Coronary artery (tissue), 2 donors: ENCODE data around the gene TTLL13.
"Not testable (repeated sequence)": the region's sequence is repeated elsewhere in the genome, so short reads cannot be mapped to it uniquely, and the experiment has no call there.

Experiments used
- DNase-seq: peaks from one replicate; pipeline ENCODE4 v3.0.0-alpha.2; 2017; ENCODE audit warnings: low spot score
- H3K27ac ChIP-seq, 2 donors: fragments of 200-600 bp; sonication (generic); one replicate each; pipeline ENCODE4 v1.5.1; 2016 to 2019
- H3K4me3 ChIP-seq: fragments of 200-600 bp; sonication (generic); 2 replicates; pipeline ENCODE4 v1.5.1; 2016; ENCODE audit warnings: mild to moderate bottlenecking, moderate library complexity
- TF ChIP-seq, protein P1 (sequence below): fragments of 200-600 bp; sonication (generic); IDR thresholded peaks from one replicate; pipeline ENCODE4 v1.5.1; 2019; ENCODE audit warnings: antibody characterized with exemption

TTLL13 gene

DNA sequence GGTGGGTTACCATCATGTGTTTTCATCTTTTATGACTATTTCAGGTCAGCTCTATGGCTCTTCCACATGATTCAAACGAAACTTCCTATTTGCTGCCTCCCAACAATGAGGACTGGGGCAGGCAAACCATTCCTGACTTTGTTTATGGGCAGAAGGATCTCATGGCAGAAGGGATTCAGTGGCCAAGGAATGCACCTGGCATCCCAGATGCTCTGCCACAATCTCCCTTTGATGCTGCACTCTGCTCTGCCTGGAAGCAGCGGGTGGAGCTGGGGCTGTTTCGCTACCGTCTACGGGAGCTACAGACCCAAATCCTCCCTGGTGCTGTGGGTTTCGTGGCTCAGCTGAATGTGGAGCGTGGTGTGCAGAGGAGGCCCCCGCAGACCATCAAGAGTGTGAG is 8.5 kb upstream of the TTLL13 start:
- Histone ChIP-seq H3K4me3 (no peak overlapping the region), H3K27ac (no peak overlapping the region)
- no peak for DNase-seq
- TF ChIP-seq, protein P1, sequence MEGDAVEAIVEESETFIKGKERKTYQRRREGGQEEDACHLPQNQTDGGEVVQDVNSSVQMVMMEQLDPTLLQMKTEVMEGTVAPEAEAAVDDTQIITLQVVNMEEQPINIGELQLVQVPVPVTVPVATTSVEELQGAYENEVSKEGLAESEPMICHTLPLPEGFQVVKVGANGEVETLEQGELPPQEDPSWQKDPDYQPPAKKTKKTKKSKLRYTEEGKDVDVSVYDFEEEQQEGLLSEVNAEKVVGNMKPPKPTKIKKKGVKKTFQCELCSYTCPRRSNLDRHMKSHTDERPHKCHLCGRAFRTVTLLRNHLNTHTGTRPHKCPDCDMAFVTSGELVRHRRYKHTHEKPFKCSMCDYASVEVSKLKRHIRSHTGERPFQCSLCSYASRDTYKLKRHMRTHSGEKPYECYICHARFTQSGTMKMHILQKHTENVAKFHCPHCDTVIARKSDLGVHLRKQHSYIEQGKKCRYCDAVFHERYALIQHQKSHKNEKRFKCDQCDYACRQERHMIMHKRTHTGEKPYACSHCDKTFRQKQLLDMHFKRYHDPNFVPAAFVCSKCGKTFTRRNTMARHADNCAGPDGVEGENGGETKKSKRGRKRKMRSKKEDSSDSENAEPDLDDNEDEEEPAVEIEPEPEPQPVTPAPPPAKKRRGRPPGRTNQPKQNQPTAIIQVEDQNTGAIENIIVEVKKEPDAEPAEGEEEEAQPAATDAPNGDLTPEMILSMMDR = no peak

DNA sequence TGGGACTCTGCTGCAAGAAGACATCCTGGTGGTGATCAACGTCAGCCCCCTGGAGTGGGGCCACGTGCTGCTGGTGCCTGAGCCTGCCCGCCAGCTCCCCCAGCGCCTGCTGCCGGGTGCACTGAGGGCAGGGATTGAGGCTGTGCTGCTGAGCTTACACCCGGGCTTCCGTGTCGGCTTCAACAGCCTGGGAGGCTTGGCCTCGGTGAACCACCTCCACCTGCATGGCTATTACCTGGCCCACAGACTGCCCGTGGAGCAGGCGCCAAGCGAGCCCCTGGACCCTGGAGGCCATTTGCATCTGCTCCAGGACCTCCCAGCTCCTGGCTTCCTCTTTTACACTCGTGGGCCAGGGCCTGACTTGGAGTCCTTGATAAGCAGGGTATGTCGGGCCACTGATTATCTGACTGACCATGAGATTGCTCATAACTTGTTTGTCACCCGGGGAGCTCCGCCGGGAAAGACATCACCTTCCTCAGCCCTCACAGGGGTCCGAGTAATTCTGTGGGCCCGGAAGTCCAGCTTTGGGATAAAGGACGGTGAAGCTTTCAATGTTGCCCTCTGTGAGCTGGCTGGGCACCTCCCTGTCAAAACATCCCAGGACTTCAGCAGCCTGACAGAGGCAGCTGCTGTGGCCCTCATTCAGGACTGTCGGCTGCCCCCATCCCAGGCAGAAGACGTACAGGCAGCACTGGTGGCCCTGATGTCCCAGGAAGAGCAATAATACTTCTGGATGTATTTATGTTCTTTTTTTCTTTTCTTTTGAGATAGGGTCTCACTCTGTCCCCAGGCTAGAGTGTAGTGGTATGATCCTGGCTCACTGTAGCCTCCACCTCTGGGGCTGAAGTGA is 7.8 kb upstream of the TTLL13 start:
- DNase-seq = no peak
- no peak overlapping the region for H3K4me3 ChIP-seq
- H3K27ac ChIP-seq = no peak overlapping the region
- TF ChIP-seq, protein P1 = no peak

DNA sequence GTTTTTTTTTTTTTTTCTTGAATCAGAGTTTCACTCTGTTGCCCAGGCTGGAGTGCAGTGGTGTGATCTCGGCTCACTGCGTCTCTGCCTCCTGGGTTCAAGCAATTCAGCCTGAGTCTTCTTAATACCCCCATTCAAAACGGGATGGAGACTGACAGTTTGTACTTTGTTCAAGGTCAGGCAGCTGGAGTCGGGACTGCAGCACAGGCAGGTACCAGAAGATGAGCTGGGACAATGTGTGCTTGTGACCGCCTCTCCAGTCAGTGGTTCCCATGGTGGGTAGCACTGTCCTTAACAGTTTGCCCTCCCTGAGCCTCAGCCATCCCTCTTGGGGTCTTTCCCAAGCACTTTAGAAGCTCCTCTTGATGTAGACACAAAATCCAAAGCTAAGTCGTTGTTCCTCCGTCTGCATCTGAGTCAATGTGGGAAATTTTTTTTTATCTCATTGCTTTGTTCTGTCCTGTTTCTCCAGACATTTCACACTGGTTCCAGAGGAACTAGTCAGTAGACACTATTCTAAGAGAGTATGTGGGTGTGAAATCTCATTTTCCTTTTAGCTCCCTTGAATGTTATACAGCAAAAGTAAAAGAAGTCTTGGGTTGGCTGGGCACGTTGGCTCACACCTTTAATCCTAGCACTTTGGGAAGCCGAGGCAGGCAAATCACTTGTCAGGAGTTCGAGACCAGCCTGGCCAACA is 5.3 kb upstream of the TTLL13 start:
- no peak for DNase-seq
- Histone ChIP-seq H3K27ac (no peak overlapping the region), H3K4me3 (no peak overlapping the region)
- TF ChIP-seq, protein P1 = no peak

DNA sequence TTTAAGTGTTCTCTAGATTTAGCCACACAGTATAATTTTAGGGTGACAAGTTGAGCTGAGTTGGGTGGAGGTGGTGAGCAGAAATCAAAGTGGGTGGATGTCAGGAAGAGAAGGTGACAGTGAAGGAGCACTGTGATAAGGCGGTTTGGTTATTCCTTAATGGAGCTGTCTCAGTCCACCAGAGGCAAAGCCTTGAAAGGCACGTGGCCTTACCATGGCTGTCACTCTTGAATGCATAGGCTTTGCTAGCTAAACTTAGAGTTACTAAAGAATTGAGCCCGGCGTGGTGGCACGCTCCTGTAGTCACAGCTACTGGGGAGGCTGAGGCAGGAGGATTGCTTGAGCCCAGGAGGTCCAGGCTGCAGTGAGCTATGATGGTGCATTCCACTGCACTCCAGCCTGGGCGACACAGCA is 560 bp upstream of the TTLL13 start:
- H3K27ac ChIP-seq = peak overlapping the region in 1 of 2 donors; percentile 49
- DNase-seq = no peak
- TF ChIP-seq, protein P1 = no peak
- peak overlapping the region; percentile 74 for H3K4me3 ChIP-seq

DNA sequence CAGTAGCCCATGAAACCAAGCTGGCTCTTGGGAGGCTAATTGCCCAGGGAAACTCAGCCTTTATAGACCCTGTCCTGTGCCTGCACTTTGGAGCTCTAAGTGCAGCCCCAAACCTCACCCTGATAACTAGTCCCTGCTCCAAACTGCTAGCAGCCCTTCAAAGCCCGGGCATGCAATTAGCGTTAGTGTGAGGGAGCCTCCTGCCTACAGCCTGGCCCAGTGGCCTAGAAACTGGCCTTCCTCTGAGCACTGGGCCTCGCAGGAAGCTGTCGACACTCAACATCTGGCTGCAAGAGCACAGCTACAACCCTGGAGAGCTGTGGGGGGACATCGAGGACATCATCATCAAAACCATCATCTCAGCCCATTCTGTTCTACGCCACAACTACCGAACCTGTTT is 8.4 kb downstream of the TTLL13 start:
- TF ChIP-seq, protein P1 = no peak
- no peak overlapping the region for H3K27ac ChIP-seq
- no peak overlapping the region for H3K4me3 ChIP-seq
- DNase-seq = no peak

DNA sequence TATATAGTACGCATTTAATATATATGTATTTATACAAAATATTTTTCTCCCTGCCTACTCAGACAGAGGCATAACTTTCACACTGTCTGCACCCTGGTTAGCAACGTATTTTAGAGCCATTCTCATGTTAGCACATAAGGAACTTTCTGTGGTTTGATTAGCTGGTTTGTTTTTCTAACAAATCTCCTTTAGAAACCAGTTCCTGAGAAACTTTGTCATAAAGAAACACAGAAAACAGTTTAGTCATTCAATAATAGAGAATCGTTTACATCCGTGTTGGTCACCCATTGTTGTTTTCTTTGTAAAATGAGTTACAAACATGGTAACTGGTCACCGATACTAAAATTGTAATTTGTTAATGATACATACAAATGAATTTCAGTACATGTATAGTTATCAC is 10.2 kb downstream of the TTLL13 start:
- no peak for DNase-seq
- H3K4me3 ChIP-seq = no peak overlapping the region
- no peak overlapping the region for H3K27ac ChIP-seq
- TF ChIP-seq, protein P1 = no peak

DNA sequence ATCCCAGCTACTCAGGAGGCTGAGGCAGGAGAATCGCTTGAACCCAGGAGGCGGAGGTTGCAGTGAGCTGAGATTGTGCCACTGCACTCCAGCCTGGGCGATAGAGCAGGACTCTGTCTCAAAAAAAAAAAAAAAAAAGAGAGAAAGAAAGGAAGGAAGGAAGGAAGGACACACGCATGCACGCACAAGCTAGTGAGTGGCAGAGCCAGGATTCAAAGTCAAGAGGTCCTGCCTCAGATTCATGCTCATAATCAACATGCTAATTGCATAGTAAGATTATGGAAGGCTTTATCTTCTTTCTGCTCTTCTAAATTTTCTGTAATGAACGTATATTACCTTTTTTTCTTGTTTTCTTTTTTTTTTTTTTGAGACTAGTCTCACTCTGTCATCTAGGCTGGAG is 11.4 kb downstream of the TTLL13 start:
- not testable (repeated sequence) for DNase-seq, H3K27ac ChIP-seq, H3K4me3 ChIP-seq
